GM23248 (cell line): ENCODE measurements around the gene KLRK1.
"Not testable (repeated sequence)": the region's sequence is repeated elsewhere in the genome, so short reads cannot be mapped to it uniquely, and the experiment has no call there.

Experiments used
- EZH2 ChIP-seq: fragments of 200-600 bp; sonication (generic); IDR thresholded peaks from 2 replicates; pipeline ENCODE4 v1.6.1; 2018; ENCODE audit warnings: antibody characterized with exemption, mild to moderate bottlenecking; ENCODE audit not compliant: insufficient read depth, poor library complexity, severe bottlenecking
- EZH2phosphoT487 ChIP-seq: fragments of 200-600 bp; sonication (generic); IDR thresholded peaks from 2 replicates; pipeline ENCODE4 v1.6.1; 2018; ENCODE audit warnings: antibody characterized with exemption, moderate library complexity, mild to moderate bottlenecking, low read depth; ENCODE audit not compliant: insufficient read depth

DNA sequence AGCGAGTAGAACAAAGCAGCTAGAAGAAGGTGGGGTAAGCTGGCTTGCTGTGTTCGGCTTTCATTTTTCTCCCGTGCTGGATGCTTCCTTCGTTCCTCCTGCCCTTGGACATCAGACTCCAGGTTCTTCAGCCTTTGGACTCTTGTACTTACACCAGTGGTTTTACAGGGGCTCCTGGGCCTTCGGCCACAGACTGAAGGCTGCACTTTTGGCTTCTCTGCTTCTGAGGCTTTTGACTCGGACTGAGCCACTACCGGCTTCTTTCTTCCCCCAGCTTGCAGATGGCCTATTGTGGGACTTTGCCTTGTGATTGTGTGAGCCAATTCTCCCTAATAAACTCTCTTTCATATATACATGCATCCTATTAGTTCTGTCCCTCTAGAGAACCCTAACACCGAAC, 36.1 kb upstream of the KLRK1 start:
- not testable (repeated sequence) for TF ChIP-seq EZH2, EZH2phosphoT487
